Measurements from ENCODE around the gene TMEM131L.
"Not testable (repeated sequence)": the region's sequence is repeated elsewhere in the genome, so short reads cannot be mapped to it uniquely, and the experiment has no call there.

The TMEM131L gene

GRCh38 chr4:153589703-153590595 is 123.8 kb downstream of the TMEM131L start:
- DNase-seq, result no peak

DNA sequence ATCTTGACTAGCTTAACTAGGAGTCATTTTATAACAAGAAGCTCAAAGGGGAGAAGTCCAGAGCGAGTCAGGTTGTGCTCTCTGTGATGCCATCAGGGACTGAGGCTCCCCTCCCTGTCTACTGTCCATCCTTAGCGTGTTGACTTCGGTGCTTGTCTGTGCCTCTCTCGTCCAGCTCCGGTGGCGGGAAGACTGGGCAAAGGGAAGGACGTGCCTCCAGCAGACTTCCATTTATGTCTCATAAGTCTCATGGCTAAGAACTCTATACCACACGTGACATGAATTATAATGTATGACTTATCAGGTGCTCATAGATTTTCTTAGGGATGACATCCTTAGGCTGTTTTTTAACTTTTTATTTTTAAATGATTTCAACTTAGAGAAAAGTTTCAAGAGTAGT is 125.3 kb downstream of the TMEM131L start:
- no peak for DNase-seq

GRCh38 chr4:153592064-153592463 is 125.9 kb downstream of the TMEM131L start:
- no peak for DNase-seq

DNA sequence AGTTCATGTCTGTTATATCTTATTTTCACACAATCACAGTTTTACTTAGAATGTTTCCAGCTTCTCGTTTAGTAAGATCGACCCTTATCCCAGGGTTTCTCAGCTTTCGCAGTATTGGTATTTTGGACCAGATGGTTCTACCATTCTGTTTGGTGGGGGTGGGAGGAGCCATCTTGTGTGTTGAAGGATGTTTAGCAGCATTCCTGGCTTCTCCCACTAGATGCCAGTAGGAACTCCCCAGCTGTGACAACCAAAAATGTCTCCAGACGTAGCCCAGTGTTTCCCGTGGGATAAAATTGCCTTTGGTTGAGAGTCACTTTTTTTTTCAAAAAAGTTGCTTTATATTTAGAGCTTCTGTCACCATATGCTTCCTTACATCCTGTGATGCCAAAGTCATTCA is 127.0 kb downstream of the TMEM131L start:
- DNase-seq, result no peak

- no peak for DNase-seq
These were observed 128.1 kb downstream of the TMEM131L start for GRCh38 chr4:153594210-153594609.

GRCh38 chr4:153595894-153596601 is 129.9 kb downstream of the TMEM131L start:
- DNase-seq, result no peak

DNA sequence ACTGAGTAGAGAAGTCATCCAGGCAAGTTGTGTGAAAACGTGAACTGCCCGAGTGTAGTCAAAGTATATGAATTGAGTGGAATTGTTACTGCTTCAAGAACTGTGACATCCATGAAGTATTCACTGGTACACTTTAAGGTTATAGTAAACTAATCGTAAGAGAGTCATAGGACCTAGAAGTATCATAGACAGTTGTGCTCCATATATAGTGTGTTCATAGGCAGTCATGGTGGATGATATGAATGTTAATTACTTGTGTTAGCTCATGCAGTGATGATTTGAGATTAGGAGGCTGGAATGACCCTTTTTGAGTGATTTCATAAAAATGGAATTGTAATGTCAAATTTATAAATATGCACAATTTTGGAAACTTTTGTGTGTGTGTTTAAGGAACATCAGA is 136.6 kb downstream of the TMEM131L start:
- no peak for DNase-seq

DNA sequence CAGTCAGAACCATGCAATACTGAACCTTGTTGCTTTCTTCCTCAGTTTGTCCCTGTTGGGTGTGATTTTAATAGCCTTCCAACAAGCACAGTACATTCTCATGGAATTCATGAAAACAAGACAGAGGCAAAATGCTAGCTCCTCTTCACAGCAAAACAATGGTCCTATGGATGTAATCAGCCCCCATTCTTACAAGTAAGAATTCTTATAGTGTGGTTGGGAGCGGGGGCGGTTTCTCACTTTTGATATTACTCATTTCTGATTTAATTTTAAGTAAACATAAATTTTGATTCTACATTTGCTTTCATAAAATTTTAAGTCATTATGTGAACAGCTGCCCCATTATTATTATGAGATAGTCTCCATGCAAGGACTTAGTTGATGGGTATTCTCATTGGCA is 137.1 kb downstream of the TMEM131L start:
- DNase-seq, result no peak

DNA sequence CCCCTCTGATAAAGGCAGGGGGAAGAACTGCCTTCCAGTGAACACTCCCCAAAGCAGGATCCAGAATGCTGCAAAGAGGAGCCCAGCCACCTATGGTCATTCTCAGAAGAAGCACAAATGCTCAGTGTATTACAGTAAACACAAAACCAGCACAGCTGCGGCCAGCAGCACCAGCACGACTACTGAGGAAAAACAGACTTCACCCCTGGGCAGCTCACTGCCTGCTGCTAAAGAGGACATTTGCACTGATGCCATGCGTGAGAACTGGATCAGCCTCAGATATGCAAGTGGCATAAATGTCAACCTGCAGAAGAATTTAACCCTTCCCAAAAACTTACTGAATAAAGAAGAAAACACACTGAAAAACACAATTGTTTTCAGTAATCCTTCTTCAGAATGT is 137.7 kb downstream of the TMEM131L start:
- DNase-seq, result no peak

GRCh38 chr4:153609070-153609469 is 142.9 kb downstream of the TMEM131L start:
- DNase-seq, result not testable (repeated sequence)

- no peak for DNase-seq
These were observed 144.6 kb downstream of the TMEM131L start for GRCh38 chr4:153610623-153611376.

- no peak for DNase-seq
These were observed 145.5 kb downstream of the TMEM131L start for GRCh38 chr4:153611679-153612078.

- DNase-seq, result no peak
These were observed 146.7 kb downstream of the TMEM131L start for GRCh38 chr4:153612878-153613277.

GRCh38 chr4:153616006-153616555 is 149.9 kb downstream of the TMEM131L start:
- DNase-seq, result no peak

DNA sequence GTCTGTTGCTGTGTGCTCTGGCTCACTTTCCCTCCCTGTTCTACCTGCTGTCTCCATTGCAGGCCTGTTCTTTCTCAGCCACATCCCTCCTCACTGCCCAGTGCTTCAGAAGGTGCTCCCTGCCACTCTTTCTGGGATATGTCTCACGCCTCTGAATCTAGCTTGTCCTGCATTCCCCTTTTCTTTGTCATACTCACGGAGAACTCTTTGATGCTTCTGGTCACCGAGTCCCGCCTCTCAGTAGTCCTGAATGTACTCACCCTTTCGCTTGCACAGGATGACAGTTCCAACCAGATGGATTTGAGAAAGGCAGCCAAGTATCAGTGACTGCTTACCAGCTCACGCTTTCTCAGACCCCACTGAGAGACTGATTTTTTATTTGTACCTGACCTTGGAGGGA is 152.7 kb downstream of the TMEM131L start:
- no peak for DNase-seq

DNA sequence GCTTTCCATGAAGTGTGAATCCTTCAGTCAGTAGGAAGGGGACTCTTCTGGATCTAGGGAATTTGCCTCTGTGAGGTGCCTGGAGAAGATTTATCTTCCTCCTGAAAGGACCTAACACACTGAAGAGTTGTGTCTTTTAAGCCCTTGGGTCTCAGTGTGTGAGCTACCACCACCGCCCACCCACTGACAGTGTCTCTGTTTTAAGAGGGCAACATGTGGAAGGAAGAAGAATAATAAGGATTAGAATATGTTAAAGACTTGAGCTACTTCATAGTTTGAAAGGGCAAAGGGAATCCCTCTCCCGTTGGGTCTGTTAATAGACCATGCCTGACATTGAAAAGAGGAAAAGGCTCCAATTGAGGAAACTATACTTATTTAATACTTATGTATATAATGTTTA is 153.7 kb downstream of the TMEM131L start:
- DNase-seq, result no peak

DNA sequence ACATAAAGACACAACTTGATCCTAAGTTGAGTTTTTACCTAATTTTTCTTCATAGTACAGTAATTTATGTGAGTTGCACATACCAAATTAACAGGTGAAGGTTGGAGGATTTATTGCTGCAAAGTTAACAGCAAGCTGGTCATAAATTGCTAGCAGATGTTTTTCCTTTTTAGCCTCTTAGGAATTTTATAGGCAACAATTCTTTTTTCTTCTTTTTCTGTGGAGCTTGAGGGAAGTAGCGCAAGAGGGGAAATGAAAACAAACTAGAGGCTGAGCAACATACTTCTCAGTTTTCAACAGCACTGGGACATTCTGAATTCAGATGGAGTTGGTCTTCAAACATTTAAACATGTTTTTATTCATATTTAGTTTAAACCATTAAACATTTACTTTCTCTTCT is 154.2 kb downstream of the TMEM131L start:
- DNase-seq, result peak in 2 of 3 donors; percentile 39

GRCh38 chr4:153622093-153622492 is 155.9 kb downstream of the TMEM131L start:
- DNase-seq, result no peak

DNA sequence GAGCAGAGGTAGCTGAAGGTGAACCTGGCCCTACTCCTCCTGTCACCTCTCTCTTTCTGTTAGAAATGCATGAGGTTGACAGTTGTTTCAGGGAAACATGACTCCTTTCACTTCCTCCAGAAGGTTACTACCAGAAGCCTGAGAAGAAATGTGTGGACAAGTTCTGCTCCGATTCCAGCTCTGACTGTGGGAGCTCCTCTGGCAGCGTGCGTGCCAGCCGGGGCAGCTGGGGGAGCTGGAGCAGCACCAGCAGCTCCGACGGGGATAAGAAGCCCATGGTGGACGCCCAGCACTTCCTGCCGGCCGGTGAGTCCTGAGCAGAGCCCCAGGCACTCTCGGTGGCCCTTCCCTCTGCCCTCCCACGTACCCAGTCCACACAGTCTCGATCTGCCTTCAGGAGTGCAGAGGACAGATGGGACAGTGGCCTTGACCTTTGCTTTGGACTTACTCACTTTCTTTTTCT is 156.6 kb downstream of the TMEM131L start:
- peak in 1 of 3 donors; percentile 17 for DNase-seq

- peak in 1 of 3 donors; percentile 23 for DNase-seq
These were observed 157.3 kb downstream of the TMEM131L start for GRCh38 chr4:153623491-153623890.

- DNase-seq, result no peak
These were observed 162.7 kb downstream of the TMEM131L start for GRCh38 chr4:153628796-153629315.

- no peak for DNase-seq
These were observed 163.6 kb downstream of the TMEM131L start for GRCh38 chr4:153629776-153630175.

Data from suppressor macrophage treated with lipopolysaccharide for 1 hour (primary cell).